HG02938 (cell line): ENCODE results near the gene ZNF771.

Experiments used
- ATAC-seq: cut with Tn5 transposase; IDR thresholded peaks from one replicate; pipeline ENCODE4 v1.9.1; 2021; ENCODE audit warnings: mild to moderate bottlenecking, moderate library complexity; ENCODE audit not compliant: unreplicated experiment

ZNF771 gene

DNA sequence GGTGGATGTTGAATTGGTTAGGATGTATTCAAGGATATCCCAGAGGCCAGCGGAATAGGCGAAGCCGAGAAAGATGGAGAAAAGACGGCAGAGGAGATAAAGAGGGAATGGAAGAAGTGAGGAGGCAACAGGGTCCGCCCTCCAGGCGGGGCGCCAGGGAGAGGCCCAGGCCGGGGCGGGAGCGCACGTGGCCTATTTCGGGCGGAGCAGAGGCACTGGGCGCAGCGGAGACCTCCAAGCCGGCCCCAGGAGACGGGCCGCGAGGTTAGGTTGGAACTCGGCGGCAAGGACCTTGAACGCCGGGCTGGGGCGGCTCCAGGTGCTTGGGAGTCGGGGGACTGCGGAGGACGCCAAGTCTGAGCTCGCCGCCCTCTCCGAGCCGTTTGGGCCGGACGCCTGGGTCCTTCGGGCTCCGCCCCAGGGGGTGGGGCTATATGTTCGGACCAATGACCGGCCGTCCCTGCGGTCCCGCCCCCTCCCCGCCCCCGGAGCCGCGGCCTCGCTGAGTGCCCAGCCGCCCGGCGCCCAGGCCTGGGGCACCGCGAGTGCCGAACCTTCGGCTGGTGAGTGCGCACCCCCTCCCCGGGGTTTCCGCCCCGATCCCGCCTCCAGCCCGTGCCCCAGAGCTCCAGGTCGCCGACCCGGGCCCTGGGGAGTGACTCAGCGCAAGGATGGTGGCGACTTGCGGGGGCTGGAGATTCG, at the start of gene ZNF771:
Gene ZNF771 (plus strand): TSS at position 505 of the 702 bp plus-strand sequence. CDS start 448 bp downstream, outside the sequence.
- ATAC-seq, result peak; percentile 52

- ATAC-seq, result no peak
Measured at GRCh38 chr16:30357715-30358576, 49.5 kb upstream of the ZNF771 start.

DNA sequence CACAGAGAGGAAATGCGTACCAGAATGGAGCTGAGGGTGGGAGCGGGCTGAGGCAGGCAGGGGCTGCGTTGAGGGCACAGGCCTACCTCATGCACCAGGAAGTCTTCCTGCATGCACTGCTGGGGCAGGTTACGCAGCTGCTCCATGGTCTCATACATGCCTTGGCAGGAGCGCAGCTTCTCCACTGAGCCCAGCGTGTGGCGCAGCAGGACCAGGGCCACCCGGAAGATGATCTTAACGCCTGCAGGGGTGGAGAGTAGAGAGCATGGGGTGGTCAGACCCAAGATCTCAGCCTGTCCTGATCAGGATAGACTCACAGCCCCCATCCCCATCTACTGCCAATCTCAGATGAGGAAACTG, 48.8 kb upstream of the ZNF771 start:
- no peak for ATAC-seq

- no peak for ATAC-seq
Measured at GRCh38 chr16:30358990-30359870, 48.2 kb upstream of the ZNF771 start.

- no peak for ATAC-seq
Measured at GRCh38 chr16:30359871-30360170, 47.6 kb upstream of the ZNF771 start.

DNA sequence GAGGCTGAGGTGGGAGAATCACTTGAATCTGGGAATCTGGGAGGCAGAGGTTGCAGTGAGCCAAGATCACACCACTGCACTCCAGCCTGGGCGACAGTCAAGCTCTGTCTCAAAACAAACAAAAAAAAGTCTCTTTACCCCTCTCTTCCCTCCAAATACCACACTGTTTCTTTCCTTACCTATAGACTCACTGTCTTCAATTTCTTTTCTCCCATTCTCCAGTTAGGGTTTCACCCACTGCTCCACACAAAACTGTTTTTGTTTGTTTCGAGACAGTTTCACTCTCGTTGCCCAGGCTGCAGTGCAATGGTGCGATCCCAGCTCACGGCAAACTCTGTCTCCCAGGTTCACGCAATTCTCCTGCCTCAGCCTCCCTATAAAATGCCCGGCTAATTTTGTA, 46.2 kb upstream of the ZNF771 start:
- no peak for ATAC-seq

DNA sequence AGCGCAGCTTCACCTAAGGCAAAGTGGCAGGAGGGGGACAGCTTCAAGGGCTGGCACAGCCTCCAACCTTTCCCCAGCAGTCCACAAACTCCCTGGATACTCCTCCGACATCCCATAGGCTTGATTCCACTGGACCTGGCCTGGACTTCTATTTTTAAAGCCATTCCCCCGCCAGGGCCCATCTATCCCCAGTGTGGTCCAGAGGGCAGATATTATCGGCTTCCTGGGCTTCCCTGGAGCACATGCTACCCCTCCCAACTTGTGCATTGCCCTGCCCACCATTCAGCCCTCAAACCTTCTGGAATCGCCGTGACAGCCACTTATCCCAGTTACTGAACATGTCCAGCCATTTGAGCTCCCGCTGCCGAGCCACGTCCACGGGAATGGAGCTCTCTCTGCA, 42.2 kb upstream of the ZNF771 start:
- ATAC-seq, result no peak

DNA sequence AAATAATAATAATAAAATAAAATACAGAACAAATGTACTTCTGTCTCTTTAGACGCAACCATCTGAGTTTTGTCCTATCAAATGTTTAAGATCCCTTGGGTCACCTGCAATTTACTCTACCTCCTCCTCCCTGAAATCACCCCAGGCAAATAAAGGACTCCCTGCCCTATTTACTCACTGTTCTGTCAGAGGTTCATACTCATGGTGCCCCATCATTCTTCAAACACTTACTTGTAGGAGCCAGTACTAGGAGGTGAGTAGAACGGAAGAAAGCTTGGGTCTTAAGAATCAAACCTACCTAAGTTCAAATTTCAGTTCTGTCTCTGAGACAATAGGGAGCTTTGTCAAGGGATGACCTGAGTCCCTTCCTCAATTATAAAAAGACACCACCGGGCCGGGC, 40.9 kb upstream of the ZNF771 start:
- no peak for ATAC-seq

GRCh38 chr16:30367349-30368009, 39.9 kb upstream of the ZNF771 start:
- no peak for ATAC-seq

- ATAC-seq, result no peak
Measured at GRCh38 chr16:30368122-30368791, 39.1 kb upstream of the ZNF771 start.

DNA sequence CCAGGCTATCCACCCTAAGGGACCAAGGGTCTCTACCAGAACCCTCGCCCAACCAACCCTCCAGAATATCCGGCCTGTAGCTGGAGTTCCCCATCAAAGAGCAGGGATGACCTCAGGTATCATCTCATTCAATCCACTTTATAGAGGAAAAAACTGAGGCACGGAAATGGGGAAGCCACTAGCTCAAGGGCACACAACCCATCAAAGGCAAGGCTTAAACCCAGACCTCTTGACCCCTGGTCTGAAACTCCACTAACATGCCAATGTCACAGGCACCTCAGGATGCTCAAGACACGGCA, 38.7 kb upstream of the ZNF771 start:
- ATAC-seq, result no peak

DNA sequence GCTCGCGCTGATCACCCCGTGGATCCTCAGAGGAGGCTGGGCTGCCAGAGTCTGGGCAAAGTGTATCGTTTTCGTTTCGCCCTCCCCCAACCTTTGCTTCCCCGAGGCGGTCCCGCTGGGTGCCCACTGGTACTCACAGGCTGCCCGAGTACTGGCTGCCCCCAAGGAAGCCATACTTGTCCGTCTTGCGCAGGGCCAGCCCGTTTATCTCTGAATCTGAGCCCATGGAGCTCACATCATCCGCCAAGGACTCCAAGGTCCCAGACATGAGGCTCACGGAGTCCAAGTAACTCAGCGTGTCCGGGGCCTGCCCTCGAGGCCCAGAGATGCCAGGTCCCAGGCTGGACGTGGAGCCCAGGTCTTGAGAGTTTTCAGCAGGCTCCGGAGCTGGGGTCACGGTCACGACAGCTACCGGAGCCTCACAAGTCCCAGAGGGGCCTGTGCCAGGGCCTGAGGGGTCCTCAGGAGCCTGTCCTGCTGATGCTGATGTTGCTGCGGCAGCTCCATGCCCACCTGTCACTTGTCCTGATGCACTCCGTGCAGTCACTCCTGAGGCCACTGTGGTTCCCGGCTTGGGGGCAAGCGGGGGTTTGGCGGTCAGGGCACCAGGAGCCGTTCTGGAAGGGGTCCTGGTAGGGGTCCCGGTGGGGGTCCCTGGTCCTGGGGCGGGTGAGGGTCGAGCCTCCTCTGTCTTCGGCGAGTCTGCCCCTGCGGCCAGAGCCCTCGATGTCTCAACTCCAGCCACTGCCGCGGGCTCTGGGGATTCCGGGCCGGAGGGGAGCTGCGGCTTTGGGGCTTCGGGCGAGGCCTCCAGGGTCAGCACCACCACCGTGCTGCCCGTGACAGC, 38.1 kb upstream of the ZNF771 start:
- ATAC-seq, result no peak

GRCh38 chr16:30369938-30370455, 37.4 kb upstream of the ZNF771 start:
- no peak for ATAC-seq

DNA sequence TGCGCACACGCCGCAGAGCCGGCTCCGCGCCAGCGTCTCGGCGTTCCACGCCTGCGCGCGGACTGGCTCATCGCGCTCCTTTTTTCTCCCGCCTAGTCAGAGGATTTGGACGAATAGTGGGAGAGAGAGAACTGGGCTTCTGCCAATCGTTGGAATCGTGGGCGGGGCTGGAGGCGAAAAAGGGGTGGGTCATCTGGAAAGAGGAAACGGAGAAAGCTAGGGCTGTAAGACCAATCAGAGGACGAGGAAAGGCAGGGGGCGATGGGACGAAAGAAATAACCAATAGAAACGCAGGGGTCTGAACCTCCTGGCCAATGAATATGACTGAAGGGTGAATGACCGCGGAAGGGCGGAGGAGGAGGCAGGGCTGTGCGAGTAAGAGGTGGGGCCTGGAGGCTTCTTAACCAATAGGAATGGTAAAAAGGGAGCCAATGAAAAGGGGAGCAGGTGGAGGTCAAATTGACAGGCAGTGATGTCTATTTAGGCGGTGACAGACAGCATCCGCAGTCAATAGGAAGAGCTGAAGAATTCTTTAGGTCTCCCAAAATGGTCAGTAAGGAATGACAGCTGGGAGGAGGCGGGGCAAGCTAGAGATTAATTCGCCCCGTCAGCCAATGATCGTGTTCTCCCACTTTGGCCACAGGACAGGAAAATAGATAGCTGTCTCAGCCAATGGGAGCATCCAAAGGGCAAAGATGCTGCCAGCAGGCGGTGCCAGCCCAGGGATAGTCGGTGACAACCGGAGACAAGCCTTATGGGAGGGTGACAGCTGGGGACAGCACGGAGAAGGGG, 36.8 kb upstream of the ZNF771 start, which contains the start of gene TBC1D10B:
Gene TBC1D10B (minus strand): TSS at position 39 of the 792 bp plus-strand sequence. CDS start 311 bp downstream, outside the sequence.
- peak; percentile 77 for ATAC-seq

- no peak for ATAC-seq
Measured at GRCh38 chr16:30371248-30371816, 36.1 kb upstream of the ZNF771 start.

GRCh38 chr16:30372038-30372712, 35.2 kb upstream of the ZNF771 start:
- no peak for ATAC-seq

- no peak for ATAC-seq
Measured at GRCh38 chr16:30372725-30373124, 34.7 kb upstream of the ZNF771 start.

DNA sequence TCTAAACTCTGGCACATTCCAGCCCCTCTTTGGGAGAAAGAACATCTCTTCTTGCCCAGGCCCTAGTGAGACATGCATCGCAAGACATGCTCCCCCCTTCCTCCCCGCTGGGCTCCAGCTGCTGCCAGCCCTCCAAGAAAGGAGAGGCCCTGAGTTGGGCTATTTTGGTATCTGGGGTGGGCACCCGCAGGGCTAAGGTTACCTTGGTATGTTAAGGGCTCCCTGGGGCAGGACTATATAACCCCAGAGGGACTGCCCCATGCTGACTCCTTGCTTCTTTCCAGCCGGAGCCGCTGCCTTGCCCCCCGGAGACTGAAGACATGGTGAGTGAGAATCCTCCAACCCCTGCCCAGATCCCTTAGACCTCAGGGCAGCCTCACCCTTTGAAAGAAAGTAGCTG, 32.9 kb upstream of the ZNF771 start, which contains the start of gene MYL11:
Gene MYL11 (plus strand): TSS at position 265 of the 400 bp plus-strand sequence. CDS start 56 bp downstream, at position 321.
- ATAC-seq, result no peak
